Dedifferentiated amniotic fluid mesenchymal stem cell (primary cell): Measurements from ENCODE around the gene HNRNPAB.
"Not testable (repeated sequence)": the region's sequence is repeated elsewhere in the genome, so short reads cannot be mapped to it uniquely, and the experiment has no call there.

Experiments
- DNase-seq: peaks from one replicate; pipeline ENCODE4 v3.0.0-alpha.2; 2016; ENCODE audit errors: extremely low spot score

The HNRNPAB gene

GRCh38 chr5:178244576-178244975, 40.2 kb downstream of the HNRNPAB start:
- no peak for DNase-seq

DNA sequence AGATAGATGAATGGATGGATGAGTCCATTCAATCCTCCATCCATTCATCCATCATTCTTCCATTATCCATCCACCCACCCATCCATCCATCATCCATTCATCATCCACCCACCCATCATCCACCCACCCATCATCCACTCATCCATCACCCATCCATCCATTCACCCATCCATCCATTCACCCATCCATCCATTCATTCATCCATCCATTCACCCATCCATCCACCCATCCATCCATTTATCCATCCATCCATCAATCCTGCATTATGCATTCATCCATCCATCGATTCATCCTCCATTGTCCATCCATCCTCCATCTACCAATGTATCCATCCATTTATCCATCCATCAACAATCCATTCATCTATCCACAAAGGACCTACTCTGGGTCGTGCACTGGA, 41.1 kb downstream of the HNRNPAB start:
- no peak for DNase-seq

DNA sequence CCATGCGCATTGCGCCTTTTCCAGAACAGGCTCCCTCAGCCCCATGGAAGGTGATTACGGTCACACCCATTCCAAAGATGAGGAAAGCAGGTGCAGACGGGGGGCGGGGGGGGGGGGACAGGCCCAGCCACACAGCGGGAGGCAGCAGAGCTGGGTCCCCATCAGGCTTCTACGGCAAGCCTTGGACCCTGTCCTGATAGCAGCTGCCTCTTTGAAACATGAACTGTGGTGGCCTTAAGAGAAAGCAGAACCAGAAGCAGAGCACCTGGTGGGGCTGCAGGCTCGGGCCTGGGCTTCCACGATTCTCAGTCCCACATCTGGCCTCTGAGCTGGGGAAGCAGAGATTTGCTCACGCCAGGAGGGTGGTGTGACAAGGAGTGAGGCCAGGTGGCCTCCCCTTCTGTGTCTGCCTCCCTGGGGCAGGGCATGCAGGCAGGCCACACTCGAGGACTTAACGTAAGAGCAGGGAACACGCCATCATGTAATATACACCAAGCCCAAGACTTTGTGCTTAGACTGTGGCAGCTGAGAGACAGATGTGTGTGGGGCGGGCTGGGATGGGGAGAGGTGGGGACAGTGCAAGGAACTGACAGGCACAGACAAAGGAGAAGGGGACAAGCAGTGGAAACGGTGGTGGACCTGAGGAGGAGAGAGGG, 42.4 kb downstream of the HNRNPAB start:
- no peak for DNase-seq

DNA sequence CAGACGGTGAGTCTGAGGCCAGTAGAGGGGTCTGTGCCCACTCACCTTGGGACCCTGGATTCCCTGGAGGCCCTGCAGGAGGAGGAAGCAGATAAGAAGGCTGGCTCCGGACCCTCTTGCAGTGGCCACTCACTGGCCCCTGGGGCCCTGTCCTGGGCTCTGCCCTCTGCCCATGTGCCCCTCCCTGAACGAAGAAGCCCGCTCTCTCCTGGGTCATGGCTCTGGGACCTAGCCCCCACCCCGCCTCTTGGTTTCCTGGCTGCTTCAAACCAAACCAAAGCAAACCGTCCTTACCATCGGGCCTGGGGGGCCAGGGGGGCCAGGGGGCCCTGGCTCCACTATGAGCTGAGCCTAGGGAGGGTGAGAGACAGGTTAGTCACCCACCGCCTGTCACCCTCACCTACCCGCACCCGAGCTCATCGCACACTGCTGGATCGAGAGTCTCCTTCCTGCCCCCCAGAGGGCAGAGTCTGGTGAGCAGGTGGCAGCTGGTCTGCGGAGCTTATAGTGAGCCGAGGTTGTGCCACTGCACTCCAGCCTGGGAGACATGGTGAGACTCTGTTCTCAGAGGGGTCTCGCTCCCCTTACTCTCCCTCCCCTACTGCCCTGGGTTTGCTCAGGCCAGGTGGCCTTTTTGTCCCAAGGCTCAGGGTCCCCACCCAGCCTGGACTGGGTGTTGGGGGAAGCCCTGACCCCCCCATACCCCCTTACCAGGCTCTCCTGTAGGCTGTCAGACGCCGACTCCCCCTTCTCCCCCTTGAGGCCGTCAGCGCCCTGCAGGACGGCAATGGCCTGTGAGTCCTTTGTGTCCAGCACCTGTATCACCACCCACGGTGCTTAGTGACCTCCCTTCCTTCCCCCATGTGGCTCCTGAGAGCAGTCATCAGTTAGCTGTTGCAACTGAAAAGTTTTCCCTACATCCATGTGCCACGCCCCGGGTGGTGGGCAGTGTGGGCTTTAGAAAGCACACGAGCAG, 43.4 kb downstream of the HNRNPAB start:
- no peak for DNase-seq

GRCh38 chr5:178248750-178249149, 44.4 kb downstream of the HNRNPAB start:
- no peak for DNase-seq

DNA sequence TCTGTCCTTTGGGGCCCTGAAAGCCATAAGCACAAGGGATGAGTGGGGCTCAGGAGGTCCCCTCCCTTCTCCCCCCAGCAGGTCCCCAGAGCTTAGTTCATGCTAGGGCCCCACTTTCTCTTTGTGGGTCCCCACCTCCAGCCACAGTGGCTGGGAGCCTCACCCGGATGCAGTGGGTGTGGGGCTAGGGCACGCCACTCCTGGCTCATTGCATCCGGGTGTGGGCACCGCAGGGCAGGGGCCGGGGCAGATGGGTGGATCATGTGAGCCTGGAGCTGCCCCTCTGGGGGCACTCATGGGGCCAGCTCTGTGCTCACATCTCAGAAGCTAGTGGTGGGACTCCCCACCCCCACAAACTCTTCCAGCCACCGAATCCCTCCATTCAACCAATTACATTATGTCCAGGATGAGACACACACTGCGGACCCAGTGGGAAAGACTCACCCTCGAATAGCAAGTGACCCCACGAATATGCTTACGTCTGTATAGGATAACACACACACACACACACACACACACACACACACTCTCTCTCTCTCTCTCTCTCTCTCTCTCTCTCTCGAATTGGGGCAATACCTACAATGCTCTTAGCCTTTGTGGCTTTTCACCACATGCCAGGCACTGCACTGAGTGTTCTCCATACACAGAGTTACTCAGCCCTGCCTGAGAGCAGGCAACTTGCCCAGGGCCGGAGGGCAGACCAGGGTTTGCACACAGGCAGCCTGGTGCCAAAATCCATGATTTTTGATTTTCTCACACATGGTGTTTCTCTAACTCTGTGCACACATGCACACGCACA, 45.1 kb downstream of the HNRNPAB start:
- DNase-seq = peak; percentile 49

DNA sequence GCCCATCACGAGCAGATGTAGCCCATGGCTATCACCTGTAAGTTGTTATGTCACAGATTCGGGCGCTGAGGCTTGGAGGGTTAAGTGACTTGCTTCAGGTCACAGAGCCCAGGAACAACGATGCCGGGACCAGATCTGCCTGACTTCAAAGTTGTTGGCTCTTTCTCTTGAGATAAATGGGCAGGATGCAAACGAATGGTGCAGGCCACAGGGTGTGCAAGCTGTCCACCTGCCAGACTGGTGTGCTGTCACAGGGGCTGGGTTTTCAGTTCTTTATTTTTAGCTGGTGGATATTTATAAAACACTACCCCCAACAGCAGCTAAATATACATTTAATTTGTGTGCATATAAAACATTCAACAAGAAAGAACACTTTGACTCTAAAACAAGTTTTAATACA, 45.9 kb downstream of the HNRNPAB start:
- no peak for DNase-seq

DNA sequence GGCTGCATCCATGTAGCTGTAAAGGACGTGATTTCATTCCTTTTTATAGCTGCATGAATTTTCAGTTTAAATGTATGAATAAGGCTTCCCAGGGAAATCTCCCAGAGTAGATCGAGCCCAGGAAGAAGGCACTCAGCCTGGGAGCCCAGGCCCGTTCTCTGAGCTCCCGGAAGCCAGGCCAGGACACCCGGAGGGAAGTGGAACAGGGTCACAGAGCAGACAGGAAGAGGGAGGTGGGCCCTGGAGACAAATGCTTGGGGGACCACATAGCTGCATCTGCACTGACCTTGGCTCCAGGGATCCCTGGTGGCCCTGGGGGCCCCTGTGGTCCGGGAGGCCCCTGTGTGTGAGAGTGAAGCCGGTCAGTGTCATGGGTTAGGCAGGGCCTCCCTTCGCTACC, 47.9 kb downstream of the HNRNPAB start:
- no peak for DNase-seq

DNA sequence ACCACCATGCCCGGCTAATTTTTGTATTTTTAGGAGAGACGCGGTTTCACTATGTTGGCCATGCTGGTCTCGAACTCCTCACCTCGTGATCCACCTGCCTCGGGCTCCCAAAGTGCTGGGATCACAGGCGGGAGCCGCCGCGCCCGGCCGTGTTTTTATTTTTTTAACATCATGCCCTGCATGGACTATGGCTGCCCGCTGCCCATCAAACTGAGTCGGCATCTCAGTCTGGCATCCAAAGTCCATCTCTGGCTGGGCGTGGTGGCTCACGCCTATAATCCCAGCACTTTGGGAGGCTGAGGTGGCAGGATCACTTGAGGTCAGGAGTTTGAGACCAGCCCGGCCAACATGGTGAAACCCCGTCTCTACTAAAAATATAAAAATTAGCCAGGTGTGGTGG, 49.3 kb downstream of the HNRNPAB start:
- DNase-seq = not testable (repeated sequence)

DNA sequence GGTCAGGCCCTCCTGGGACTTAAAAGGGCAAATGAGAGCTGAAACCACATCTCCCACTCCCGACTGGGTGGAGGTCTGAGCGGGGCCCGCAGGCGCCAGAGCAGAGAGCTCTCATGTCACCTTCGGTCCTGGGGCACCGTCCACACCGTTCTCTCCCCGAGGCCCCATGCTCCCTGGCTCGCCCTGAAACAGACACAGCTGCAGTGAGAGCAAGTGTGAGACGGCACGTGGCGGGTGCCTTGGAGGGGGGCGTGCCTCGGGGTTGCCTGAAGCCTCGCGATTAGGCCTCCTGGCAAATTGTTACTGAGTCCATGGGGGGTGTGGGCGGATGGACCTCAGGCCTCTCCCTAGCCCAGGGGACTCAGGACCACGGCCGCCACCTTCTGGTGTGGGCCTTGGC, 52.4 kb downstream of the HNRNPAB start:
- no peak for DNase-seq

DNA sequence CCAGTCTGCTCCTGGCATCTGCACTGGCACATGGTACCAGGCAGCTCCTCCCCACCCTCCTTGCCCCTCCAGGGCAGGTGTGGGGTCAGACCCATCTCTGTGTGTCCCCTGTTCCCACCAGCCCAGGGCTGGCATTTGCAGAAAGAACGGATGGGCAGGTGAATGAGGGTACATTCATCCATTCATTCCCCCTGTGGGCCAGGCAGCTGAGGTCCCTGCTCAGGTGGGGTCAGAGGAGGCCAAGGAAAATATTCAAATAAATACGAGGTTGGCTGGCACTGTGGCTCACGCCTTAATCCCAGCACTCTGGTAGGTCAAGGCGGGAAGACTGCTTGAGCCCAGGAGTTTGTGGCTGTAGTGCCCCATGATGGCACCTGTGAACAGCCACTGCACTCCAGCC, 53.3 kb downstream of the HNRNPAB start:
- no peak for DNase-seq

GRCh38 chr5:178259623-178260536, 55.5 kb downstream of the HNRNPAB start:
- DNase-seq = no peak
